Spleen (tissue), 11 donors: ENCODE measurements around the gene TBCE. TPM values are rescaled to one million over a fixed set of nuclear protein-coding genes. Genes with fewer than 3 reads are reported as not detected.

Source experiments
- DNase-seq: peaks from one replicate; pipeline ENCODE4 v3.0.0-alpha.2; 2020
- H3K27ac ChIP-seq, 8 donors: fragments of 200-600 bp; sonication (generic) in 7 of 8; 1 replicate in 4 of 8; 2 replicates in 4 of 8; pipeline versions ENCODE4 v1.5.0 to v1.8.0; 2016 to 2021; ENCODE audit warnings: inconsistent platforms in 4 of 8, mild to moderate bottlenecking in 4 of 8, moderate library complexity in 1 of 8
- H3K27me3 ChIP-seq, 7 donors: fragments of 200-600 bp; sonication (generic) in 6 of 7; replicated peaks in 1 of 7; 1 replicate in 4 of 7; 2 replicates in 3 of 7; pipeline versions ENCODE4 v1.5.0 to v1.8.0; 2016 to 2021; ENCODE audit warnings: inconsistent platforms in 3 of 7, mild to moderate bottlenecking in 1 of 7
- H3K36me3 ChIP-seq, 6 donors: fragments of 200-600 bp; sonication (generic) in 5 of 6; 1 replicate in 4 of 6; 2 replicates in 2 of 6; pipeline versions ENCODE4 v1.5.0 to v1.8.0; 2016 to 2021; ENCODE audit warnings: inconsistent platforms in 2 of 6
- H3K4me1 ChIP-seq, 6 donors: fragments of 200-600 bp; sonication (generic) in 5 of 6; 1 replicate in 3 of 6; 2 replicates in 3 of 6; pipeline versions ENCODE4 v1.5.0 to v1.8.0; 2016 to 2021; ENCODE audit warnings: inconsistent platforms in 3 of 6
- H3K4me3 ChIP-seq, 8 donors: fragments of 200-600 bp; sonication (generic) in 7 of 8; 1 replicate in 4 of 8; 2 replicates in 4 of 8; pipeline versions ENCODE4 v1.5.0 to v1.8.0; 2016 to 2021; ENCODE audit warnings: inconsistent platforms in 4 of 8, mild to moderate bottlenecking in 4 of 8, moderate library complexity in 2 of 8
- H3K9me3 ChIP-seq, 8 donors: fragments of 200-600 bp; sonication (generic) in 7 of 8; 1 replicate in 4 of 8; 2 replicates in 4 of 8; pipeline versions ENCODE4 v1.5.0 to v1.8.0; 2016 to 2021; ENCODE audit warnings: inconsistent platforms in 4 of 8
- CTCF ChIP-seq, 11 experiments: fragments of 200-600 bp in 7 of 11; fragments of 450-650 bp in 4 of 11; sonication (generic) in 4 of 11; IDR thresholded peaks in 8 of 11; conservative IDR thresholded peaks in 3 of 11; 1 replicate in 7 of 11; 2 replicates in 4 of 11; pipeline versions ENCODE4 v1.4.0 to v1.8.0; 2016 to 2021; ENCODE audit warnings: antibody characterized with exemption in 11 of 11, inconsistent platforms in 4 of 11, mild to moderate bottlenecking in 1 of 11
- POLR2A ChIP-seq, 3 donors: fragments of 450-650 bp; IDR thresholded peaks; one replicate each; pipeline ENCODE4 v1.5.1; 2017; ENCODE audit warnings: antibody characterized with exemption in 3 of 3, mild to moderate bottlenecking in 1 of 3
- POLR2AphosphoS5 ChIP-seq, 3 donors: sonication (generic); formaldehyde crosslinking; IDR thresholded peaks; one replicate each; pipeline ENCODE4 v1.5.1; 2017; ENCODE audit warnings: antibody characterized with exemption in 3 of 3
- WGBS, 5 donors: extraction: QIAGEN DNeasy Blood & Tissue Kit in 3 of 5; methylation state at CpG; one replicate each; pipeline versions ENCODE4 v1.1.5 to v1.1.7; 2013 to 2018; 5-methylcytosine and 5-hydroxymethylcytosine counted together
- intact Hi-C: fragments of 100-400 bp; cut with DNase I; formaldehyde crosslinking; loops from one replicate; pipeline ENCODE4 v1.15.0; 2023; ENCODE audit warnings: low total_unique reads
- polyA plus RNA-seq, 3 donors: library from polyadenylated mRNA; stranded (reverse); fragments of 200-250 nt; gene quantifications; one replicate each; pipeline ENCODE4 v1.2.1, GENCODE V29; 2013
- total RNA-seq, 7 donors: library from RNA; depleted of rRNA in 3 of 7; stranded (reverse); fragments of >200 nt in 3 of 7; fragmentation: NEBNext Ultra II Directional in 4 of 7; extraction: Animal tissue kit (Norgen Biotek cat#: 25700) in 4 of 7; gene quantifications; one replicate each; pipeline versions ENCODE4 v1.1.0 to v1.2.1, GENCODE V29; 2016 to 2021
- donor health status: healthy with polysubstance abuse.
- donor health status: DM: no; HTN: no; CAD: no; lungs with moderate emphysema.
- donor health status: DM: no; HTN: no; CAD: no.
- donor health status: Bipolar disorder and iron deficiency.
- donor health status: healthy.
- donor health status: DM: no; HTN: no; CAD: no.
- donor health status: DM: yes; HTN: yes; CAD: no.

TBCE gene
- total and polyA plus RNA-seq, 10 donors, result 13.6 to 30.0 (median 18.2) TPM

- Histone ChIP-seq H3K4me3 (no peak overlapping the region), H3K27me3 (no peaks in the 10 kb centered on the region), H3K9me3 (no peaks in the 10 kb centered on the region), H3K36me3 (peaks cover 0 to 37% (median 6%) of the 10 kb centered on the region in 6 donors), H3K4me1 (peaks cover 0 to 5% (median 0%) of the 10 kb centered on the region in 6 donors), H3K27ac (no peak overlapping the region)
- intact Hi-C loops, result no loop called here
- 93 to 100% (median 96%) methylated on average over 7 of the region's 7 CpGs for WGBS, 5 donors
- TF ChIP-seq POLR2A (IDR thresholded peaks at IDR 0.05) (no peak), POLR2AphosphoS5 (IDR thresholded peaks at IDR 0.05) (no peak), CTCF (IDR thresholded peaks at IDR 0.05 in 8 of 11, conservative IDR thresholded peaks at IDR 0.05 in 3 of 11) (no peak)
- no peak for DNase-seq
Observed at GRCh38 chr1:235402457-235403200, 35.4 kb downstream of the TBCE start.

- peaks cover 0 to 5% (median 0%) of the 10 kb centered on the region in 6 donors for H3K4me1 ChIP-seq
- H3K36me3 ChIP-seq, result peaks cover 0 to 37% (median 6%) of the 10 kb centered on the region in 6 donors
- H3K27me3 ChIP-seq, result no peaks in the 10 kb centered on the region
- no peak overlapping the region for H3K27ac ChIP-seq
- WGBS, 5 donors, result 61 to 92% (median 85%) methylated on average over 1 of the region's 1 CpG
- H3K4me3 ChIP-seq, result no peak overlapping the region
- TF ChIP-seq POLR2A (IDR thresholded peaks at IDR 0.05) (no peak), POLR2AphosphoS5 (IDR thresholded peaks at IDR 0.05) (no peak), CTCF (IDR thresholded peaks at IDR 0.05 in 8 of 11, conservative IDR thresholded peaks at IDR 0.05 in 3 of 11) (no peak)
- intact Hi-C loops, result no loop called here
- DNase-seq, result no peak
- H3K9me3 ChIP-seq, result no peaks in the 10 kb centered on the region
Observed at GRCh38 chr1:235403593-235403992, 36.4 kb downstream of the TBCE start.

- 92 to 96% (median 92%) methylated on average over 5 of the region's 5 CpGs for WGBS, 5 donors
- DNase-seq, result no peak
- Histone ChIP-seq H3K36me3 (peaks cover 0 to 37% (median 6%) of the 10 kb centered on the region in 6 donors), H3K9me3 (no peaks in the 10 kb centered on the region), H3K4me1 (peaks cover 0 to 5% (median 0%) of the 10 kb centered on the region in 6 donors), H3K27ac (no peak overlapping the region), H3K4me3 (no peak overlapping the region), H3K27me3 (no peaks in the 10 kb centered on the region)
- intact Hi-C loops, result no loop called here
- TF ChIP-seq POLR2AphosphoS5 (IDR thresholded peaks at IDR 0.05) (no peak), POLR2A (IDR thresholded peaks at IDR 0.05) (no peak), CTCF (IDR thresholded peaks at IDR 0.05 in 8 of 11, conservative IDR thresholded peaks at IDR 0.05 in 3 of 11) (no peak)
Observed at GRCh38 chr1:235404190-235404589, 37.0 kb downstream of the TBCE start.

GRCh38 chr1:235407419-235407818, 40.2 kb downstream of the TBCE start:
- peaks cover 0 to 8% (median 0%) of the 10 kb centered on the region in 6 donors for H3K4me1 ChIP-seq
- no peak overlapping the region for H3K4me3 ChIP-seq
- intact Hi-C loops, result no loop called here
- DNase-seq, result no peak
- H3K27me3 ChIP-seq, result no peaks in the 10 kb centered on the region
- no peak overlapping the region for H3K27ac ChIP-seq
- no peaks in the 10 kb centered on the region for H3K9me3 ChIP-seq
- peaks cover 0 to 31% (median 2%) of the 10 kb centered on the region in 6 donors for H3K36me3 ChIP-seq
- WGBS, 5 donors, result 89 to 97% (median 95%) methylated on average over 5 of the region's 5 CpGs
- TF ChIP-seq CTCF (IDR thresholded peaks at IDR 0.05 in 8 of 11, conservative IDR thresholded peaks at IDR 0.05 in 3 of 11), result no peak
- TF ChIP-seq POLR2A (IDR thresholded peaks at IDR 0.05), result no peak
- TF ChIP-seq POLR2AphosphoS5 (IDR thresholded peaks at IDR 0.05), result no peak
